Muscle layer of duodenum (tissue), 2 donors: Measurements from ENCODE around the gene MCF2L2.

Experiments
- H3K27ac ChIP-seq: one replicate; pipeline ENCODE4 v1.7.0; 2013; ENCODE audit warnings: mild to moderate bottlenecking, low read length
- H3K27me3 ChIP-seq: one replicate; pipeline ENCODE4 v1.7.0; 2013; ENCODE audit warnings: low read depth, mild to moderate bottlenecking, control low read depth, low read length
- H3K36me3 ChIP-seq, 2 donors: one replicate each; pipeline ENCODE4 v1.7.0; 2013; ENCODE audit warnings: low read length in 2 of 2, control low read depth in 1 of 2, mild to moderate bottlenecking in 1 of 2; ENCODE audit not compliant: insufficient read depth in 2 of 2, control insufficient read depth in 1 of 2
- H3K4me1 ChIP-seq, 2 donors: one replicate each; pipeline ENCODE4 v1.7.0; 2013; ENCODE audit warnings: low read length in 2 of 2, mild to moderate bottlenecking in 2 of 2, control low read depth in 1 of 2, moderate library complexity in 1 of 2; ENCODE audit not compliant: insufficient read depth in 2 of 2, control insufficient read depth in 1 of 2
- H3K4me3 ChIP-seq, 2 donors: one replicate each; pipeline ENCODE4 v1.7.0; 2013; ENCODE audit warnings: low read length in 2 of 2, low read depth in 1 of 2, mild to moderate bottlenecking in 1 of 2
- H3K9me3 ChIP-seq, 2 donors: one replicate each; pipeline ENCODE4 v1.7.0; 2013; ENCODE audit warnings: low read length in 2 of 2, control low read depth in 1 of 2, mild to moderate bottlenecking in 1 of 2; ENCODE audit not compliant: control insufficient read depth in 1 of 2
- donor health status: healthy.

The MCF2L2 gene

DNA sequence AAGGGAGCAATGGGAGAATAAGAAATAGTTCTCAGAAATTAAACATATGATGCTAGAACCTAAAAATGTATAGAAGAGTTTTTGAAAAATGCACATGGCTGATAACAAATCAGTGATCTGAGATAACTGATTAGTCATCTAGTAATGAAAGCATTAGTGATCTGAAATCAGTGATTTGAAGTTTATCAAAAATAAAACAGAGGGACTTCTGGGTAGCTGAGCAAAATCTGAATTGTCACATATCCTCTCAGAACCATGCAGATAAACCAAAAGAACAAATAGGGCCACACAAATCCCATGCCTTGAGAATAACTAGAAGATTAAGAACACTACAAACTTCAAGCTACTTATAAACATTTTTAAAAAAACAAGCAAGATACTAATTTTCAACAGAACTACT, 71.5 kb downstream of the MCF2L2 start:
- H3K9me3 ChIP-seq = no peaks in the 10 kb centered on the region
- no peaks in the 10 kb centered on the region for H3K4me1 ChIP-seq
- no peaks in the 10 kb centered on the region for H3K36me3 ChIP-seq
- no peak overlapping the region for H3K4me3 ChIP-seq
- H3K27ac ChIP-seq = no peak overlapping the region
- no peaks in the 10 kb centered on the region for H3K27me3 ChIP-seq

DNA sequence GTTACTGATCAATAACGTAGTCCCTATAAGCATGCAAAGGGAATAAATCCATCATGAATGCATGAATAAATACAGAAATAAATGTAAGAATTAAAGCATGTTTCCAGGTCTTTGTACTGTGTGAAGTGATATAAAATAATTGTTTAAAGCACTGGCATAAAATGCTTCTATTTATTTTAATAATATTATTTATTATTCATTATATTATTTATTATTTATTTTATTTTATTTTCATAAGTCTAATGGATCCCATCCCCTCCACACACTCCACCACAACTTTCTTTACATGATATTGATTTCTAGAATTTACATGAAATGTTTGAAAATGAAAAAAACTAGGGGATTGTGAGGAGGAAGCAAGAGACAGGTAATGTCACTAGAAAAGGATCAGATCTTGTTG, 73.5 kb downstream of the MCF2L2 start:
- Histone ChIP-seq H3K27me3 (no peaks in the 10 kb centered on the region), H3K27ac (no peak overlapping the region), H3K36me3 (no peaks in the 10 kb centered on the region), H3K4me3 (no peak overlapping the region), H3K4me1 (no peaks in the 10 kb centered on the region), H3K9me3 (no peaks in the 10 kb centered on the region)

DNA sequence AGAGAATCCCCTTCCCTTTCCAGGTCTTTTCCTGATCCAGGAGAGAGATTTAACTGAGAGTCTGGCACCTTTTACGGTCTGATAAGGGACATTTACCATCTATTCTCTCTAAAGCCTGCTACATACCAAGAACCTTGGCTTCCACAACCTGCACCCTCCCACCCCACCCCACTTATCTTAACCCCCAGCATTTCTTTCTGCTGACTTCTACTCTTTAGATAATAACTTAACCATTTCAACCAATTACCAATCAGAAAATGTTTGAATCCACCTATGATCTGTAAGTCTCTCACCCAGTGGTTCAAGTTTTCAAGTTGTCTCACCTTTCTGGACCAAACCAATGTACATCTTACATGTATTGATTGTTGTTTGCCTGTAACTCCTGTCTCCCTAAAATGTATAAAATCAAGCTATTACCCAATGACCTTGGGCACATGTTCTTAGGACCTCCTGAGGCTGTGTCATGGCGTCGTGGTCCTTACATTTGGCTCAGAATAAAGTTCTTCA, 74.0 kb downstream of the MCF2L2 start:
- Histone ChIP-seq H3K4me3 (no peak overlapping the region), H3K36me3 (no peaks in the 10 kb centered on the region), H3K9me3 (no peaks in the 10 kb centered on the region), H3K4me1 (no peaks in the 10 kb centered on the region), H3K27me3 (no peaks in the 10 kb centered on the region), H3K27ac (no peak overlapping the region)

DNA sequence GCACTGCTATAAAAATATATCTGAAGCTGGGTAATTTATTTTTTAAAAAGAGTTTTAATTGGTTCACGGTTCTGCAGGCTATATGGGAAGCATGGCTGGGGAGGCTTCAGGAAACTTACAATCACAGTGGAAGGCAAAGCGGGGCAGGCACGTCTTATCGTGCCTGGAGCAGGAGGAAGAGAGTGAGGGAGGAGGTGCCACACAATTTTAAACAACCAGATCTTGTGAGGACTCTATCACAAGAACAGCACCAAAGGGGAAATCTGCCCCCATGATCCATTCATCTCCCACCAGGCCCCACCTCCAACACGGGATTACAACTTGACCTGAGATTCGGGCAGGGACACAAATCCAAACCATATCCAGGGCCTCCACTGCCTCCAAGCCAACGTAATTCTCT, 75.0 kb downstream of the MCF2L2 start:
- Histone ChIP-seq H3K27me3 (no peaks in the 10 kb centered on the region), H3K9me3 (no peaks in the 10 kb centered on the region), H3K36me3 (no peaks in the 10 kb centered on the region), H3K4me1 (no peaks in the 10 kb centered on the region), H3K4me3 (no peak overlapping the region), H3K27ac (no peak overlapping the region)

DNA sequence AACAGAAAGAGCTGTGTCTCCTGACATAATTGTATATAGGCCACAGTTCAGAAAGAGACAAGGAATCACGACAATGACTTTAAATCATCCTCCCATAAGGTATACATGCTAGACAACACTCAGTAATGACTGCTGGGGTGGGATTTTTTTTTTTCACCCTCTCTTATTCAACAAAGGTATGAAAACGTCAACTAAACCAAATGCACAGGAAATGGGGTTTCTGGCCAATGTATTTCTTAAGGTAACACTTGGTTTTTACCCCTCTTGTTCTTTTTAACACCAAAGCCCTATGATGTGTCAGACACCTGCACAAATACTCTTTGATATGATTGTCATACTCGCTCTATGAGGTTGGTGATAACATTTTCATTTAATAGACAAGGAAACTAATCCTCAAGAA, 78.3 kb downstream of the MCF2L2 start:
- H3K4me1 ChIP-seq = no peaks in the 10 kb centered on the region
- H3K27ac ChIP-seq = no peak overlapping the region
- H3K9me3 ChIP-seq = no peaks in the 10 kb centered on the region

DNA sequence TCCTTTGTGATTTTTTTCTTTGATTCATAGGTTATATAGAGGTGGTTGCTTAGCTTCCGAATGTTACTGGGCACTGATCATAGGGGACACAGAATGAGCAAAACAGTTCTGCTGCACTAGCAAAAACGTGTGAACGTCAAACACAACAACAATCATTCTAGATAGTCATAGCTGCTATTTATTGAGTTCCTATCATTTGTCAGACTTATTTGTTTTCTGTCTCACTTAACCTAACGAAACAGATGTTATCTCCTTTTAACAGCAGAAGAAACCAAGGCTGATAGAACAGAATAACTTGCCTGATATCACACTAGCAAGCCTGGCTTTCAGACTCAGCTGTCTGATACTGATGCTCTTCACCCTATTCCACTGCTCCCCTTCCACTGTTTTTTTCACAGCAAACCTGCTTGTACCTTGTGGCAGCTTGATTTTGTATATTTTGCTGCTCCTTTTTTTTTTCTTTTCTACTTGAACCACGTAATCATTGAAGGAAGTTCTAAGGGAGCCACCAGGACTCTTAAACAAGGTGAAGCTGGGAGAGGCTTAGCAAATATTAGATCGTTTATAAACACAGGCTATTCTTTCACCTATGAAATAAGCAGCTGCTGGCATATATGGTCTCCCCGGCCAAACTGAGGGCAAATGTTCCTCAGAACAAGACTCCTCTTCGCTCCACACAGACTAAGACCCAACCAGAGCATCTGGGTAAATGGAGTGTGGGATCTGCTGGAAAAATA, 78.8 kb downstream of the MCF2L2 start:
- H3K27me3 ChIP-seq = no peaks in the 10 kb centered on the region
- H3K27ac ChIP-seq = no peak overlapping the region
- no peaks in the 10 kb centered on the region for H3K36me3 ChIP-seq
- H3K9me3 ChIP-seq = no peaks in the 10 kb centered on the region
- no peak overlapping the region for H3K4me3 ChIP-seq
- no peaks in the 10 kb centered on the region for H3K4me1 ChIP-seq

More for the DNA sequence above, 78.3 kb downstream of the MCF2L2 start:
- no peaks in the 10 kb centered on the region for H3K27me3 ChIP-seq
- no peak overlapping the region for H3K4me3 ChIP-seq
- H3K36me3 ChIP-seq = no peaks in the 10 kb centered on the region

DNA sequence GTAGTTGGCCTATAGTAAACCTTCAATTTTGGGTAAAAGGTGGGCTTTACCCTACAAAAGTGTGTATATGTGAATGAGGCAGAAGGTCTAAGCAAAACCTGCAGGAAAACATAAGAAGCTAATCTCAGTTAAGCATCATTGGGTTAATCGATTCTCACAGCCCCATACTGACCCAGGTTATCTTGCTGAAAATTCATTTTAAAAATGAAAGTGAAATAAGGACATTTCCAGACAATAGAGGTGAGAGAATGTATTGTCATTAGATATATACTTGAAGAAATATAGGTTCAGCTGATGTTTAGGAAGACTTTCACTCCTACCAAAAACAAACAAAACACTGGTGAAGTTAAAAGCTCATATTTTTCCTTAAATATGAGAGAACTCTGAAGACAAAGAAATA, 85.6 kb downstream of the MCF2L2 start:
- Histone ChIP-seq H3K27me3 (no peaks in the 10 kb centered on the region), H3K4me3 (no peak overlapping the region), H3K9me3 (no peaks in the 10 kb centered on the region), H3K4me1 (no peaks in the 10 kb centered on the region), H3K27ac (no peak overlapping the region), H3K36me3 (no peaks in the 10 kb centered on the region)

DNA sequence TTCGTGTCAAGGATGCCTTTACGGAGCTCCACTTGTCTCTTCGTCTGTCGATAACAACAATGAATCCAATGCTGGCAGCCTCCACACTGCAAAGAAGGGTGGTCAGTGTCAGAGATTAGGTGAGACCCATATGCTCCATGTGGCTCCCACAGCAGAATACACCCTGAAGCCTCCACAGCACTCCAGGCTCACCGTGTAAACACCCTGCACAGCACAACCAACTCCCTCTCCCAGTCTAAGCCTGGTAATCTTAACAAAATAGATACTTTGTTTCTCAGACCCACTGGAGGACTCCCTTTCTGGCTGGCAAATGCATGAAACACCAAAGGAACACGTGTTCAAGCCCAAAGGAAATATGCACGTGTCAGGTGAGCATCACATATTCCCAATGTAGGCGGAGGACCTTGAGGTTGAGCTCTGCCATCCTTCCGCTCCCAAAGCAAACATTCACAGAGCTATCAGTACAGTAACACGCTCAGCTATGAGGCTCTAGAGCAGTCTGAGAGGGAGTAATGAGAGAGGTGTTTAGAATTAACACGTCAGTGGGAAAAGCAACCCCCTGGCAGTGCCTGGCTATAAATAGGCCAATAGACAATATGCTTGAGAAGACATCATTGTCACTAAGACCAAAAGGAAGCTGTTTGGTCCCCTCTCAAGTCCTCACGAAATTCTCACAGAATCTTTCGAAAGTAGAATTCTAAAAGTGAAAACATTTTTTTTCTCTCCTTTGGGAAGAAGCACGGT, 86.7 kb downstream of the MCF2L2 start:
- Histone ChIP-seq H3K4me3 (no peak overlapping the region), H3K4me1 (no peaks in the 10 kb centered on the region), H3K27ac (no peak overlapping the region), H3K9me3 (no peaks in the 10 kb centered on the region), H3K36me3 (no peaks in the 10 kb centered on the region), H3K27me3 (no peaks in the 10 kb centered on the region)

DNA sequence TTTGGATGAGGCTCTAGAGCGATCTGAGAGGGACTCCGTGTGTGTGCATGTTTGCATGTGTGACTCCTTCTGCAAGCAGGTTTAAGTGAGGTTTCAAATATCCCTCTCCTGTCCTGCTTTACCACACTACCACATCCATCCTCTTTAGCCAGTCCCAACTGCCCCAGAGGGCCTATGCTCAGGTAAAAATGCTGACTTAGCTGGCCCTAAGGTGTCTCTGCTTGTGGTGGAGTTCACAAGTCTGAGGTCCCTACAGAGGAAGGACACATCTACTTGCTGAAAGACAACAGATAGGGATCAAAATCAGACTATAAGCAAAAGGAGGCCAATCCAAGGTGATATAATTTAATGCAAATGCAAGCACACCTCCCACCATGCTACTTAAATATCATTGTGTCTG, 88.2 kb downstream of the MCF2L2 start:
- Histone ChIP-seq H3K36me3 (no peaks in the 10 kb centered on the region), H3K27ac (no peak overlapping the region), H3K4me1 (no peaks in the 10 kb centered on the region), H3K4me3 (no peak overlapping the region), H3K27me3 (no peaks in the 10 kb centered on the region), H3K9me3 (no peaks in the 10 kb centered on the region)

DNA sequence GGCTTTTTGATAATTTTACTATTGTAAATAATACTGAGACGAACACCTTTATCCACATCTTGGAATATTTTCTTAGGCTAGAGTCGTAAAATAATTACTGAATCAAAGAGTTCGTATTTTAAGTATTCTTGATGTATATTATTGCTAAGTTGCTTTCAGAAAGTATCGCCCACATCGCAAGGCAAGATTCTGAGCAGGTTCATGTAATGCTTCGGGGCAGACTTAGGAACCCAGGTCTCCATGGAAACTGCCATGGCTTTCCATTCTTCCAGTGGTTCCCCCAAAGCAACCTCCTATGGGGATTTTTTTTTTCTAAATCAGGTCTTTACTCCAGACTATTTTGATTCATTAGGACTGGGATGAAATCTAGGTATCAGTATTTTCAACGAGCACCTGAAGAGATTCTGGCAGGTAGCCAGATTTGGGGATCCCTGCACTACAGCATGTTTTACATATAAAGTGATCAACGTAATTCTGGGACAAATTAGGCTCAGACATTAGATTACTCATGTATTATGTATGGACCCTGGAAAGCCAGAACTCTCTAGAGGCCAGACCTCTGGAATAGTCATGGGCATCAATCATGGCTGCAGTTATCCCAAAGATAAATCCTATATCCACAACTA, 88.8 kb downstream of the MCF2L2 start:
- H3K4me1 ChIP-seq = no peaks in the 10 kb centered on the region
- no peaks in the 10 kb centered on the region for H3K36me3 ChIP-seq
- no peaks in the 10 kb centered on the region for H3K9me3 ChIP-seq
- H3K27ac ChIP-seq = no peak overlapping the region
- no peaks in the 10 kb centered on the region for H3K27me3 ChIP-seq
- H3K4me3 ChIP-seq = no peak overlapping the region

DNA sequence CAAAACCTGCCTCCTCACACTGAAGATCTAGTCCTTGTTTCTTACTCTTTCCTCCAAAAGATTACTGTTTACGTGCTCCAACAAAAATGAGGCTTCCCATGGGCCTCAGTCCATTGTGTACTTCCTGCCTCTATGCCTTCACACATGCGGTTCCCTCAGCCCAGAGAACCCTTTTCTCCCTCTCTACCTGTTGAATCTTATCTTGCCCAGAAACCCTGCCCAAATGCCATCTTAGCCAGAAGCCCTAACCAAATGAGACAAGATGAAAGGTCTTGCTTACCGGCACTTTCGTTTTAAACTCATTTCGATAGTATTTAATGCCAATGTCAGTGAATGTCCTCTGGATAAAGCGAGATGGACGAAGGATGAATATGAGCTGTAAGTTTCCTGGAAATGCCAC, 89.9 kb downstream of the MCF2L2 start:
- Histone ChIP-seq H3K27me3 (no peaks in the 10 kb centered on the region), H3K4me3 (no peak overlapping the region), H3K36me3 (no peaks in the 10 kb centered on the region), H3K27ac (no peak overlapping the region), H3K4me1 (no peaks in the 10 kb centered on the region), H3K9me3 (no peaks in the 10 kb centered on the region)
